NCI-H2171 (cell line): Measurements from ENCODE around the gene NCR3LG1.
A peak's percentile ranks its signal among the peaks of the same experiment; 100 is the strongest.
"Not testable (repeated sequence)": the region's sequence is repeated elsewhere in the genome, so short reads cannot be mapped to it uniquely, and the experiment has no call there.

Experiments used
- DNase-seq: peaks from one replicate; lab custom pipeline; 2025; lab: John Stamatoyannopoulos, UW

The NCR3LG1 gene

DNA sequence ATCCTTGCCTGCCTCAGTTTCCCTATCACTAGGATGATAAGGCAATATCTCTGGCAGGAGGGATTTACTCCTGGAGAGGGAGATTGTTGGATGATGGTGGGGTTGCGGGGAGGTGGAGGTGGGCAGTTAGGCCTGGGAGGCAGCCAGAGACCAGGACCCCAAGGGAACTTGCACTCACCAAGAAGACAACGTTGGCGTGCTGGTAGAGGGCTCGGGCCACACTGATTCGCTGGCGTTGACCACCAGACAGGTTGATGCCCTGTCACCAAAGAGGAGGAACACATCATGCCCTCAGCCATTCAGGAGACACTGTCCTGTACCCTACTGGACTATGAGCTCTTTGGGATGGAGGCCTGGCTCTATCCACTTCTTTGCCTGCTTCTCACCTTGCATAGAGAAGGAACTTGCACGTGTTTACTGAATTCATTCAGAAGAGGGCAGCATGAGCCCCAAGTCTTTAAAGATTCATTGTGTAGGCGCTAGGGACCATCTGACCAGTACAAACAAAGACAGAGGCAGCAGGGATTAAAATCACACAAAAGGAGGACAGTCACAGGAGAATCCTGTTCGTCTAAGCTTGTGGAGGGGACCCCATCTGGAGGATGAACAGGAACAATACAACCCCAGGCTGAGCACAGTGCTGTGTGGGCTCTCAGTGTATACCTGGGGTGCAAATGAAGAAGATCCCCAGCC lies 61.0 kb downstream of the NCR3LG1 start:
- DNase-seq, result no peak

DNA sequence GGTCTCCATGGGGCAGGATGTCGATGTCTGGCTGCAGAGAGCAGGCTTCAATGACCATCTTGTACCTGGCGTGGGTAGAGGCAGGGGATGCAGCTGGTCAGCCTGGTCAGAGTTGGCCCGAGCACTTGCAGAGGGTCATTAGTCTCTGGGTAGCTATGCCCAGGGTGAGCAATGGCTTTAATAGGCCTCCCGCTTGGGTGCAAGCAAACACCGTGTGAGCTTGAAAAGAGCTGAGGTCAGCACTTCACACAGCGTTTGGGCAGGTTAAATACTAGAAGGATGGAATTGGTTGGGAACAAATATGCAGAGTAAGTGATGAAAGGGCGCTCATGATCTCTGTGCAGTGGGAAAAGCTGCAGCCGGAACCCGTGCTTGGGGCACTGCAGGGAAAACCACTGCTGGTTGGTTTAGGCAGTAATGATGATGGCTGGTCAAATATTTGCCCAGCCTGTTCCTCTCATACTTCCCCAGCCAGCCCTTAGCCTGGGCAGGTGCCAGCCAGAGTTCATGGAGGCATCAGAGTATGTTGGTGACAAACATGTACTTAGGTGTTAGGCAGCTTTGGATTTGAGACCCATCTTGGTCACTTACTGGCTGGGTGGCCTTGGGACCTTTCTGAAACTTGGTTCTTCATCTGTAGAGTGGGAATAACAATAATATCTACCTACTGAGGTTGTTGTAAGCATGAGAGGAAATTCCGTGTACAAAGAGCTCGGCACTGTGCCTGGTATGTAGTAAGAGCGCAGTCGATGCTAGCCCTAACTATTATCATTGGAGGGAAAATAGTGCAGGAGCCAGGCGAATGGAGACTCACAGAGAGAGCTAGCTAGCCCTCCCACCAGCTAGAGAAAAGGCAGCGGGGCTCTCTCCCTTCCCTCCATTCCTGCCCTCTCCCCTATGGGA lies 62.1 kb downstream of the NCR3LG1 start:
- DNase-seq, result no peak

DNA sequence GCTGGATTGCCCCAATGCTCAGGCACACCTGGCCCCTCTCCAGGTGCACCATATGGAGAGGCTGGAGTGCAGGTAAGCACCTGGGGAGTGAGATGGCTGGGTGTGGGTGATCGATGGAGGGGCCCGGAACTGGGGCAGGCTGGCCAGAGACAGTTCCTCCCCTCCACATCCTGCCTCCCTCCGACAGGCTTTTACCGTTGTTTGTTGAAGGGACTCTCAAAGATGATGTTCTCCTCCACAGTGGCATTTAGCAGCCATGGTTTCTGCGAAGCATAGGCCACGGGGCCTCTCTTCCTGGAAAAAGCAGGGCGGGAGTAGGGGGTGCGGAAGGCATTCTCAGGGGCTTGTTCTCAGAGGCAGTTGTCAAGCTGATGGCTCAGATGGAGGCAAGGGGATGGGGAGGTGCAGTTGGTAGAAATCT lies 62.7 kb downstream of the NCR3LG1 start:
- DNase-seq, result peak; percentile 37

DNA sequence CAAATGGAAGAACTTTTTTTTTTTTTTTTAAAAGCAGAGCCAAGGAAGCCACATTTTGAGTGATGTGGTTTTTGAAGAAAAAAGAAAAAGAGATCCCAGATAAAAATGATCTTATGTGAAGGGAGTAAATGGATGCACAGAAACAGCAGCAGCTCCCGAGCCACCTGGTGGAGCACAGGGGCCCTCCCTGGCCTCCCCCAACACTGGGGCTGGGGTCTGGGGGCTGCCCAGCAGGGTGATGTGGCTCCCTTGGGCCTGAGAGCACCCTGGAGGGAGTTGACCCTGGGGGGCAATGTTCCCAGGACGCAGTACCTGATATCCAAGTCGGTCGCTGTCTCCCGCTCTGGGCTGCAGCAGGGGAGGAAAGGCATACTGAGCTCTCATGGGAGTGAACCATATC lies 63.4 kb downstream of the NCR3LG1 start:
- no peak for DNase-seq

DNA sequence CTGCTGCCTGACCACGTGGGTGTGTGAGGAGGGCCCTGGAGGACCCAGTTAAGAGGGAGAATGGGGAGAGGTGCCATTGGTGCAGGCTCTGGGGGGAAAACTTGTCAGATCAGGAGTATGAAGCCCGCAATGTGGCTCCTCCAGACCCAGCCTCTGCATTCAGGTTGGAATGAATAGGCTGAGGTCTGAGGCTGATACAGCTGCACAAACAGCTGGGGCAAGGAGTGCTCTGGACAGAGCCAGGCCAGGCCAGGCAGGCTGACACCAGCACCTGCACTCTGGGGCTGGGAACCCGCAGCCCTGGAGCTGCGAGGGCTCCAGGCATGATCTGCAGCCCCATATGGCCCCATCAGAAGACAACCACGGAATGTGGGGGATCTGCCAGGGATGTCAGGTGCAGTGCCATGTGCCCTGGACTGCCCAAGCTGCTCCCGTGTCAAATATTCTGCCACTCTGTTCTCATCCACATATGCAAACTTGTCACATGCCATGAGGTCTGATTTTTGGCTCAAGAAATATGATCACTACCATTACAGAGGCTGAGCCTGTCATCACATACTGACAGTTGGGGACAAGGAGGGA lies 64.0 kb downstream of the NCR3LG1 start:
- no peak for DNase-seq

DNA sequence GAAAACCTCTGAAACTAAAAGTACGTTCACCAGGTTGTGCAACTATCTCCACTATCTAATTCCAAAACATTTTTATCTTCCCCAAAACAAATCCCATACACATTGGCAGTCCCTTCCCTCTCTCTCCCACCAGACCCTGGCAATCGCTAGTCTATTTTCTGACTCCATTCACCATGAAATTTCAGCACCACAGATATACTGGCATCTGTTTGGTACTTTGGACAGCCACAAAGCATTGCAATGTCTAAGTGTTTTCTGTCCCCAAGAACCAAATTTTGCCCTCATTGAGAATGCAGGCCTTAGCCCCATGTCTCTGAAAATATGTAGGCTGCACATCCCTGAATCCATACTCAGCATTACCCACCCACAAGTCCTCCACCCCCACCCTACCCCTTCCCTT lies 64.9 kb downstream of the NCR3LG1 start:
- no peak for DNase-seq

DNA sequence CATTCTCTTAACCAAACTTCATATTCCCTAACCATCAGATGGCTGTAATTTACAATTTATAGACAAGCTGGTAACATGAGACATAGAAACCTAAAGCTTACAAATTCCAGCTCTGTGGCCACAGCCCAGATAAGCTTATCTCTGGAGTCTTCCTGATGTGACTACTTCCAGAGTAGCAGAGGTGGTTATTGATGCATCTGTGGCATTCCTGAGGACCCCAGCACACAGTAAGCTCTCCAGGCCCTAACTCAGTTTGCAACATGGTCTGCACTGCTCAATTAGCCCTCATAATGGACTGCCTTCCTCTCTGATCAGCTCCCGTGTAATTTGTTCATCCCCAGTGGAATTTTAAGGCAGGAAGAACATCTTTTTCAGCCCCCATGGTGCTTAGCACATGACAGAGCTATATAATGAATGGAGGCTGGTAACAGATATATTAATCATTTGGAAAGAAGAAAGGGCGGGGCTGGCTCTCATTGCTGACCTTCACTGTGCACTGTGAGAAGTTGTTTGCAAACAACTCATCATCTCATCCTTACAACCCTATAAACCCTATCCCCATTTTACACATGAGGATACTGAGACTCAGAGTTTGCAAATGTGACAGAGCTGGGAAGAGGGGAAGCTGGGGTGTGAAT lies 67.0 kb downstream of the NCR3LG1 start:
- no peak for DNase-seq

DNA sequence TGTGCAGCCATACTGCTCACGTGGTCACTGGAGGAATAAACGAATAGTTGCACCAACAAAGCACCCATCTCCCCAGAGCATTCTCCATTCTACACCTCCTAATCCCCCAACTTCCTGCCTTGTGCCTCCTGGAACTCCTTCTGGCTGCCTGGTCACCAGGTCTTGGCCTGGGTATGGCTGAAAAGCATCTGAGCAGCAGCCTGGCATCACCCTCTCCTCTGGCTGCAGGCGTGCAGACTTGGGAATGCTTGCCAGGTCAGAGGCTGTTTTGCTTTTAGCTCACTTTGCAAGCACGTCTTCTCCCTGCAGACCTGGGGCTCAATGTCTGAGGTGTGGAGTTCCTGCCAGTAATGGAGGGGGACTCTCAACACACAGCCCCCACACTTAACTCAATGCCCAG lies 70.2 kb downstream of the NCR3LG1 start:
- no peak for DNase-seq

DNA sequence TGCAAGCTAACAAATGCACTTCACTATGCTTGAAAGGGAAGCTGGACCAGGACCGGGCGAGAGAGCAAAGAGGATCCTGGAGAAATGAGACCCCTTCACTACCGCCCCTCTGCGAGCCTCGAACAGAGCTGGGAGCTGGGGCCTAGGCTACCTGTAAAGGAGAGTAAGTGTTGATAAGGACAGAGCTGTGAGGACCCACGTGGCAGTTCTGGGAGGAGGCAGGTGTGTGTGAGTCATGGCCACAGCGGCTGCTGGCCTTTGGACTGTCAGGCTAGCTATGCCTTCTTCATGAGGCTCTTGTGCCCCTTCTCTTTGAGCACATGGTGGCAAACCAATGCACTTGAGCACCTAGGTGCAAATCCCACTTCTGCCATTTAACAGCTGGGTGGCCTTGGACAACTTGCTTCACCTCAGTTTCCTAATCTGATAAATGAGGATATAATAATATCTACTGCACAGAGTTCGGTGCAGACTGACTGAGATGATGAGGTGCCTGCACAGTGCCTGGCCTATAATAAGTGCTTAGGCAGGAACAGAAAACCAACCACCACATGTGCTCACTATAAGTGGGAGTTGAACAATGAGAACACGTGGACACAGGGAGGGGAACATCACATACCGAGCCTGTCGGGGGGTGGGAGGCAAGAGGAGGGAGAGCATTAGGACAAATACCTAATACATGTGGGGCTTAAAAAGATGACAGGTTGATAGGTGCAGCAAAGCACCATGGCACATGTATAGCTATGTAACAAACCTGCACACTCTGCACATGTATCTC lies 72.1 kb downstream of the NCR3LG1 start:
- no peak for DNase-seq

DNA sequence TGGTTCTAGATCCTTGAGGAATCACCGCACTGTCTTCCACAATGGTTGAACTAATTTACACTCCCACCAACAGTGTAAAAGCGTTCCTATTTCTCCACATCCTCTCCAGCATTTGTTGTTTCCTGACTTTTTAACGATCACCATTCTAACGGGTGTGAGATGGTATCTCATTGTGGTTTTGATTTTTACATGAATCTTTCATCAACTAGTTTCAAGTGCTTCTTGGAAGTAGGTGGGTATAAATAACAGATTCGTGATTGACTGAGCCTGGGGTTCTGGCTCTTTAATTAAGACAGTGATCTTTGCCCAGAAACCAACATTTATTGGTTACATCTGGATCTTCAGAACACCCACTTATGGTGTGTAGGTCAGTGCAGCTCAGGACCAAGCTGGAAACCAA lies 74.6 kb downstream of the NCR3LG1 start:
- not testable (repeated sequence) for DNase-seq
